ENCODE results near the gene CD58.

Gene CD58

GRCh38 chr1:116503546-116504307 is 67.1 kb downstream of the CD58 start:
- H3K4me3 ChIP-seq (ENCODE audit: low read depth, low read length) = no peak overlapping the region
- no peak for TF ChIP-seq CTCF (IDR thresholded peaks at IDR 0.05; ENCODE audit: borderline replicate concordance, insufficient read depth, low read depth, low read length)

- H3K4me3 ChIP-seq (ENCODE audit: low read depth, low read length) = no peak overlapping the region
- no peak for TF ChIP-seq CTCF (IDR thresholded peaks at IDR 0.05; ENCODE audit: borderline replicate concordance, insufficient read depth, low read depth, low read length)
These were observed 68.0 kb downstream of the CD58 start for GRCh38 chr1:116502671-116503314.

GRCh38 chr1:116501870-116502244 is 69.0 kb downstream of the CD58 start:
- no peak overlapping the region for H3K4me3 ChIP-seq (ENCODE audit: low read depth, low read length)
- TF ChIP-seq CTCF (IDR thresholded peaks at IDR 0.05; ENCODE audit: borderline replicate concordance, insufficient read depth, low read depth, low read length) = no peak

GRCh38 chr1:116501125-116501869 is 69.5 kb downstream of the CD58 start:
- H3K4me3 ChIP-seq (ENCODE audit: low read depth, low read length) = no peak overlapping the region
- TF ChIP-seq CTCF (IDR thresholded peaks at IDR 0.05; ENCODE audit: borderline replicate concordance, insufficient read depth, low read depth, low read length) = no peak

- TF ChIP-seq CTCF (IDR thresholded peaks at IDR 0.05; ENCODE audit: borderline replicate concordance, insufficient read depth, low read depth, low read length) = peak; percentile 66
- no peak overlapping the region for H3K4me3 ChIP-seq (ENCODE audit: low read depth, low read length)
These were observed 71.8 kb downstream of the CD58 start for GRCh38 chr1:116498789-116499628.

GRCh38 chr1:116497656-116498055 is 73.2 kb downstream of the CD58 start:
- TF ChIP-seq CTCF (IDR thresholded peaks at IDR 0.05; ENCODE audit: borderline replicate concordance, insufficient read depth, low read depth, low read length) = no peak
- no peak overlapping the region for H3K4me3 ChIP-seq (ENCODE audit: low read depth, low read length)

Data from GM12875 (cell line).